ENCODE measurements around the gene KHNYN.

The KHNYN gene

DNA sequence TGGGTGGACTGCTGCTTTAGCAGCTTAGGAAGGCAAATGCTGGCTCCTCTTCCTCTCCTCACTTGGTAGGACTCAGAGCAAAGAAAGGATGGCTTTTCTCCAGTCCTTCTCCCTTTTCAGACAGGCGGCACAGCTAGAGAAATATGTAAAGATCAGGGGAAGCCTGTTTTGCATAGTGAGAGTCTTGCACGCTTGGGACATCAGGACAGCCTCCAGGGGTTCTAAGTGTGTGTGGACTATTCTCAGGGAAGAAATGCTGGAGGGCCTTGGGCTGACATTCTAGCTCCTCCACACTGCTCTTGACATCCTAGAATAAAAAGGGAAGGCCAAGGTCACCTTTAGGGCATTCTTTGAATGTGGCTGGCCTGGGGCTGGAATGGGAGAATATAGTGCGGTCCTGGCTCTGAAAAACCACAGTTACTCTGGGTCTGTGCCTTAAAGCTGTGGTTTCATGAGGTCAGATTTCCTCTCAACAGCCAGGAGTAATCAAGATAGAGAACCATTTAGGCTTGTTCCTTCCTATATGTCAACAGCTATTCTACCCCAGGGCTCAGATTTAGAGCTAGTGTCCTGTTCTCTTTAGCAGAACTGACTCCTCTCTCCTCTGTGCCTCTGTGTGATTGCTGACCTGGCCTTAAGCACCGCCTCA lies 54.0 kb downstream of the KHNYN start:
- TF ChIP-seq, protein P1, sequence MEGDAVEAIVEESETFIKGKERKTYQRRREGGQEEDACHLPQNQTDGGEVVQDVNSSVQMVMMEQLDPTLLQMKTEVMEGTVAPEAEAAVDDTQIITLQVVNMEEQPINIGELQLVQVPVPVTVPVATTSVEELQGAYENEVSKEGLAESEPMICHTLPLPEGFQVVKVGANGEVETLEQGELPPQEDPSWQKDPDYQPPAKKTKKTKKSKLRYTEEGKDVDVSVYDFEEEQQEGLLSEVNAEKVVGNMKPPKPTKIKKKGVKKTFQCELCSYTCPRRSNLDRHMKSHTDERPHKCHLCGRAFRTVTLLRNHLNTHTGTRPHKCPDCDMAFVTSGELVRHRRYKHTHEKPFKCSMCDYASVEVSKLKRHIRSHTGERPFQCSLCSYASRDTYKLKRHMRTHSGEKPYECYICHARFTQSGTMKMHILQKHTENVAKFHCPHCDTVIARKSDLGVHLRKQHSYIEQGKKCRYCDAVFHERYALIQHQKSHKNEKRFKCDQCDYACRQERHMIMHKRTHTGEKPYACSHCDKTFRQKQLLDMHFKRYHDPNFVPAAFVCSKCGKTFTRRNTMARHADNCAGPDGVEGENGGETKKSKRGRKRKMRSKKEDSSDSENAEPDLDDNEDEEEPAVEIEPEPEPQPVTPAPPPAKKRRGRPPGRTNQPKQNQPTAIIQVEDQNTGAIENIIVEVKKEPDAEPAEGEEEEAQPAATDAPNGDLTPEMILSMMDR (IDR thresholded peaks at IDR 0.05; ENCODE audit: low read depth, low read length, missing control alignments): no peak
- no peak for DNase-seq (ENCODE audit: extremely low read depth, low read depth)
- H3K4me3 ChIP-seq (replicated peaks; ENCODE audit: low read depth, low read length): no peak overlapping the region
